Smooth muscle cell of the umbilical artery (primary cell): ENCODE results near the gene APBB3. TPM values are rescaled to one million over a fixed set of nuclear protein-coding genes. Genes with fewer than 3 reads are reported as not detected.

Source experiments
- total RNA-seq: library from RNA; depleted of rRNA; stranded (reverse); fragments of >200 nt; gene quantifications from 2 replicates; pipeline ENCODE4 v1.2.3, GENCODE V29; 2014

The APBB3 gene
- total RNA-seq = 19.2 and 24.1 TPM in 2 replicates

DNA sequence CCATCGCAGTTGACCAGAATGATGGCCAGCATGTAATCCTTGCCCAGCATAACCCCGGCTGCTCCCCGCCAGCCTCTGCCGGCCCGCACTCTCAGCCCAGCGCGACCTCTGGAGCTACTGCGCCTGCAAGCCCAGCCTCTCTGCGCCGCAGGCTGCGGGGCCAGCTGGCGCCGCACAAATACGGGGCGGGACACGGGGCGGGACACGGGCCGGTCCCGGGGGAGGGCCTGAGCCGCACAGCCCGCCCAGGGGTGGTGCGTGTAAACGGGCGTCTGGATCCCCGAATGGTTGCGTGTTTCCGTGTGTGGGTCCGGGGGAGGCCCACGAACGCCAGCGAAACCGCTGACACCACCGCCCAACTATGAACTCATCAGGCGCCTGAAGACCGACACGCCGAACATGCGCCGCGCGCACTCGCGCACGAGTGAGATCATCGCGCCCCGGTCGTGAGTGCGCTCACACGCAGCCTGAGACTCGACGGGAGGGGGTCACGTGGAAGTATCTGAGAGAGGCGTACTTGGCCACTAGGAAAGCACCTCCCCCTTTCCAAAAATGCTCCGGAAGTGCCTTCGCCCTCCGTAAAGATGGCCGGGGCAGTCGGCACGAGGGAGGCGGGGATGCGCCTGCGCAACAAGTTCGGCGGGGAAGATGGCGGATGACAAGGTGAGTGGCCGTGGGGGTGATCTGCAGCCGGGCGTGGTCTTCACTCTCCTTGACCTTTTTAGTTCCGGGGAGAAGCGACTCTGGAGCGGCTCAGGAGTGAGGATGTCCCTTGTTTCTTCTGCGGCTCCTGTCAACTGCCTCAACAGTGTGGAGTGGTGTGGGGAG, at the start of gene APBB3, which contains the start of gene SLC35A4:
APBB3 (minus strand) TSS at position 403 of the 828 bp plus-strand sequence; CDS start at position 50, 353 bp downstream.
SLC35A4 (plus strand) TSS at position 633 of the 828 bp plus-strand sequence. CDS start 2,342 bp downstream, outside the sequence.

GRCh38 chr5:140557136-140557805, 7.1 kb downstream of the APBB3 start, which contains the start of gene SRA1:
TSS of gene SRA1 (minus strand) at chr5:140557473. CDS start at chr5:140557452, 21 bp downstream.

GRCh38 chr5:140547508-140548299, 16.7 kb downstream of the APBB3 start, which contains the start of gene EIF4EBP3:
TSS of gene EIF4EBP3 (plus strand) at chr5:140547662. CDS start at chr5:140547738, 76 bp downstream.

Other genes starting within 250 kb of the APBB3 start
- 7.4 and 27.0 TPM in 2 replicates for gene HBEGF, start 218.0 kb downstream of the APBB3 start, total RNA-seq
- not detected in 2 replicates for gene SLC4A9, start 204.4 kb downstream of the APBB3 start, total RNA-seq
- gene ANKHD1, start 162.8 kb downstream of the APBB3 start, total RNA-seq = 43.9 and 69.1 TPM in 2 replicates
- 0.28 TPM in 1 of 2 replicates, not detected in the other for gene EIF4EBP3, start 16.9 kb downstream of the APBB3 start, total RNA-seq
- 37.7 and 40.6 TPM in 2 replicates for gene SRA1, start 7.1 kb downstream of the APBB3 start, total RNA-seq
- 13.1 and 35.8 TPM in 2 replicates for gene SLC35A4, start 230 bp upstream of the APBB3 start, total RNA-seq
- gene CD14, start 68.6 kb upstream of the APBB3 start, total RNA-seq = 0.55 and 0.59 TPM in 2 replicates
- gene TMCO6, start 74.9 kb upstream of the APBB3 start, total RNA-seq = 3.6 and 5.8 TPM in 2 replicates
- 12.5 and 38.0 TPM in 2 replicates for gene NDUFA2, start 83.0 kb upstream of the APBB3 start, total RNA-seq
- 81.7 and 91.5 TPM in 2 replicates for gene IK, start 83.2 kb upstream of the APBB3 start, total RNA-seq
- 19.3 and 26.9 TPM in 2 replicates for gene WDR55, start 100.3 kb upstream of the APBB3 start, total RNA-seq
- gene DND1, start 109.0 kb upstream of the APBB3 start, total RNA-seq = 0.18 and 0.30 TPM in 2 replicates
- 60.3 and 81.0 TPM in 2 replicates for gene HARS1, start 126.8 kb upstream of the APBB3 start, total RNA-seq
- gene HARS2, start 126.9 kb upstream of the APBB3 start, total RNA-seq = 28.2 and 34.6 TPM in 2 replicates
- 50.9 and 65.3 TPM in 2 replicates for gene ZMAT2, start 135.8 kb upstream of the APBB3 start, total RNA-seq
- under 0.01 and 0.09 TPM in 2 replicates for gene PCDHA1, start 221.5 kb upstream of the APBB3 start, total RNA-seq
- 0.05 TPM in 1 of 2 replicates, not detected in the other for gene PCDHA2, start 230.3 kb upstream of the APBB3 start, total RNA-seq
- 0.23 and 0.59 TPM in 2 replicates for gene PCDHA3, start 236.5 kb upstream of the APBB3 start, total RNA-seq
- 0.32 and 0.89 TPM in 2 replicates for gene PCDHA4, start 242.5 kb upstream of the APBB3 start, total RNA-seq